MM.1S (cell line): Measurements from ENCODE around the gene PIK3R1.

Source experiments
- DNase-seq: peaks from one replicate; pipeline ENCODE4 v3.0.0-alpha.2; 2015
- H2AFZ ChIP-seq: fragments of 300-600 bp; sonication (generic); 2 replicates; pipeline ENCODE4 v1.6.0; 2016; ENCODE audit warnings: antibody characterized with exemption, low read length
- H3F3A ChIP-seq: fragments of 300-600 bp; sonication (generic); 2 replicates; pipeline ENCODE4 v1.6.1; 2016; ENCODE audit warnings: mild to moderate bottlenecking, antibody characterized with exemption, low read length, moderate library complexity, mixed read lengths; ENCODE audit not compliant: insufficient read depth
- H3K27ac ChIP-seq: fragments of 300-600 bp; sonication (generic); 2 replicates; pipeline ENCODE4 v1.5.1; 2016; ENCODE audit warnings: mild to moderate bottlenecking, low read length
- H3K27me3 ChIP-seq: fragments of 300-600 bp; sonication (generic); replicated peaks from 2 replicates; pipeline ENCODE4 v1.6.0; 2016; ENCODE audit warnings: low read length; ENCODE audit not compliant: insufficient read depth
- H3K36me3 ChIP-seq: fragments of 300-600 bp; sonication (generic); replicated peaks from 2 replicates; pipeline ENCODE4 v1.6.1; 2016; ENCODE audit warnings: mild to moderate bottlenecking, low read length, mixed read lengths; ENCODE audit not compliant: insufficient read depth
- H3K4me1 ChIP-seq: fragments of 300-600 bp; sonication (generic); 2 replicates; pipeline ENCODE4 v1.6.1; 2016; ENCODE audit warnings: low read length, mixed read lengths
- H3K4me2 ChIP-seq: fragments of 300-600 bp; sonication (generic); 2 replicates; pipeline ENCODE4 v1.6.0; 2016; ENCODE audit warnings: low read depth, low read length
- H3K4me3 ChIP-seq: fragments of 300-600 bp; sonication (generic); 2 replicates; pipeline ENCODE4 v1.5.1; 2016; ENCODE audit warnings: low read length, mixed read lengths
- H3K79me2 ChIP-seq: fragments of 300-600 bp; sonication (generic); 2 replicates; pipeline ENCODE4 v1.6.1; 2016; ENCODE audit warnings: mixed run types, low read length, mixed read lengths
- H3K9ac ChIP-seq: fragments of 300-600 bp; sonication (generic); 2 replicates; pipeline ENCODE4 v1.6.1; 2016; ENCODE audit warnings: low read length, mixed read lengths
- H3K9me2 ChIP-seq: fragments of 300-600 bp; sonication (generic); replicated peaks from 2 replicates; pipeline ENCODE4 v1.6.1; 2016; ENCODE audit warnings: mild to moderate bottlenecking, low read length, mixed read lengths; ENCODE audit not compliant: insufficient read depth
- H3K9me3 ChIP-seq: fragments of 300-600 bp; sonication (generic); replicated peaks from 2 replicates; pipeline ENCODE4 v1.6.1; 2016; ENCODE audit warnings: mild to moderate bottlenecking, low read length, mixed read lengths; ENCODE audit not compliant: insufficient read depth
- H4K20me1 ChIP-seq: fragments of 300-600 bp; sonication (generic); 2 replicates; pipeline ENCODE4 v1.6.1; 2016; ENCODE audit warnings: mild to moderate bottlenecking, low read length, moderate library complexity, mixed read lengths; ENCODE audit not compliant: insufficient read depth
- EZH2 ChIP-seq: fragments of 300-600 bp; sonication (generic); optimal IDR thresholded peaks from 2 replicates; pipeline ENCODE3; 2017; ENCODE audit warnings: low read depth, mild to moderate bottlenecking, antibody characterized with exemption, low read length, mixed read lengths
- EZH2phosphoT487 ChIP-seq: fragments of 300-600 bp; sonication (generic); IDR thresholded peaks from 2 replicates; pipeline ENCODE4 v1.6.1; 2018; ENCODE audit warnings: antibody characterized with exemption, low read length
- TF ChIP-seq, protein P1 (sequence below): fragments of 300-600 bp; sonication (generic); IDR thresholded peaks from 2 replicates; pipeline ENCODE4 v1.5.1; 2016; ENCODE audit warnings: antibody characterized with exemption, low read length, mixed read lengths

PIK3R1 gene

DNA sequence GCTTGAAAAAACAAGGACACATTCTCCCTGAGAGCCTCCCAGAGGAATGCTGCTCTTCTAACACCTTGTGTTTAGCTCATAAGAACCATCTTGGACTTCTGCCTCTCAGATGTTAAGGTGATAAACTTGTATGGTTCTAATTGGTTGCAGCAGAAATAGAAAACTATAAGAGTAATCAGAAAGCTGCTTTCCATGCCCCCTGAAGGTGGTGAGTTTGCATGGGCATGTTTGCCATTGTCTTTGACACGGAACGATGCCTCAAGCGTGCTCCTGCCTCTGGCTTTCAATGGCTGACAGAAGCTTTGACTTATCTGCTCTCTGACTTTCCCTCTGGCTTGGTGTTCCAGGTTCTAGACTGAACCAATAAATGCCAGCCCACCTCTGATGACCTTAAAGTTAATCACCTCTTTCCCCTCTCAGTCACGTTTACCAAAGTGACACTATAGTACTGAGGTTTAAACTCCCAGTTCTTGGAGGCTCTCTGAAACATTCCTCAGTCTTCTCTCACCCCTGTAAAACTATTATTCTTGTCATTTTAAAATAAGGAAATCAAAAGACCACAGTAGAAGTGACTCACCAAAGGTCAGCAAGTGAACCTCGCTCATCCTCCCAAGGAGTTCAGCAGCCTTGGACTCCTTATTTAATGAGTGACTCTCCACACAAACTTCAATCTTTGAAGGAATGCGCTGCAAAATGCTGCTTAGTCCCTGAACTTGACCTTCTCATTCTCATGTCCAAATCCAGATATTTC lies 103.6 kb downstream of the PIK3R1 start:
- H3F3A ChIP-seq = no peaks in the 10 kb centered on the region
- no peak overlapping the region for H3K27ac ChIP-seq
- H2AFZ ChIP-seq = no peak overlapping the region
- H3K27me3 ChIP-seq = no peaks in the 10 kb centered on the region
- no peaks in the 10 kb centered on the region for H3K36me3 ChIP-seq
- no peaks in the 10 kb centered on the region for H3K9me3 ChIP-seq
- no peak overlapping the region for H3K4me3 ChIP-seq
- H3K4me1 ChIP-seq = no peaks in the 10 kb centered on the region
- H3K4me2 ChIP-seq = no peak overlapping the region
- TF ChIP-seq EZH2phosphoT487 (no peak), EZH2 (no peak)
- TF ChIP-seq, protein P1, sequence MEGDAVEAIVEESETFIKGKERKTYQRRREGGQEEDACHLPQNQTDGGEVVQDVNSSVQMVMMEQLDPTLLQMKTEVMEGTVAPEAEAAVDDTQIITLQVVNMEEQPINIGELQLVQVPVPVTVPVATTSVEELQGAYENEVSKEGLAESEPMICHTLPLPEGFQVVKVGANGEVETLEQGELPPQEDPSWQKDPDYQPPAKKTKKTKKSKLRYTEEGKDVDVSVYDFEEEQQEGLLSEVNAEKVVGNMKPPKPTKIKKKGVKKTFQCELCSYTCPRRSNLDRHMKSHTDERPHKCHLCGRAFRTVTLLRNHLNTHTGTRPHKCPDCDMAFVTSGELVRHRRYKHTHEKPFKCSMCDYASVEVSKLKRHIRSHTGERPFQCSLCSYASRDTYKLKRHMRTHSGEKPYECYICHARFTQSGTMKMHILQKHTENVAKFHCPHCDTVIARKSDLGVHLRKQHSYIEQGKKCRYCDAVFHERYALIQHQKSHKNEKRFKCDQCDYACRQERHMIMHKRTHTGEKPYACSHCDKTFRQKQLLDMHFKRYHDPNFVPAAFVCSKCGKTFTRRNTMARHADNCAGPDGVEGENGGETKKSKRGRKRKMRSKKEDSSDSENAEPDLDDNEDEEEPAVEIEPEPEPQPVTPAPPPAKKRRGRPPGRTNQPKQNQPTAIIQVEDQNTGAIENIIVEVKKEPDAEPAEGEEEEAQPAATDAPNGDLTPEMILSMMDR = no peak
- H4K20me1 ChIP-seq = no peaks in the 10 kb centered on the region
- H3K79me2 ChIP-seq = no peaks in the 10 kb centered on the region
- DNase-seq = no peak
- H3K9me2 ChIP-seq = no peaks in the 10 kb centered on the region
- no peak overlapping the region for H3K9ac ChIP-seq

- Histone ChIP-seq H3K4me2 (no peak overlapping the region), H4K20me1 (no peaks in the 10 kb centered on the region), H3K79me2 (no peaks in the 10 kb centered on the region), H3K9me2 (no peaks in the 10 kb centered on the region), H3K4me1 (no peaks in the 10 kb centered on the region), H2AFZ (no peak overlapping the region), H3K27me3 (no peaks in the 10 kb centered on the region), H3K9me3 (no peaks in the 10 kb centered on the region), H3F3A (no peaks in the 10 kb centered on the region), H3K27ac (no peak overlapping the region), H3K4me3 (no peak overlapping the region), H3K9ac (no peak overlapping the region), H3K36me3 (no peaks in the 10 kb centered on the region)
- no peak for TF ChIP-seq EZH2phosphoT487
- TF ChIP-seq, protein P1 = no peak
- no peak for TF ChIP-seq EZH2
- no peak for DNase-seq
These were observed 104.3 kb downstream of the PIK3R1 start for GRCh38 chr5:68319706-68320412.

GRCh38 chr5:68320413-68320986 lies 104.9 kb downstream of the PIK3R1 start:
- Histone ChIP-seq H3K9me3 (no peaks in the 10 kb centered on the region), H3K79me2 (no peaks in the 10 kb centered on the region), H3K27ac (no peak overlapping the region), H3K4me2 (no peak overlapping the region), H3F3A (no peaks in the 10 kb centered on the region), H3K4me3 (no peak overlapping the region), H3K9ac (no peak overlapping the region), H3K36me3 (no peaks in the 10 kb centered on the region), H4K20me1 (no peaks in the 10 kb centered on the region), H3K27me3 (no peaks in the 10 kb centered on the region), H3K4me1 (no peaks in the 10 kb centered on the region), H2AFZ (no peak overlapping the region), H3K9me2 (no peaks in the 10 kb centered on the region)
- DNase-seq = no peak
- TF ChIP-seq, protein P1 = no peak
- TF ChIP-seq EZH2 = no peak
- no peak for TF ChIP-seq EZH2phosphoT487
